Measurements from ENCODE around the gene LRRC42.

The LRRC42 gene

GRCh38 chr1:53945433-53946251 is 508 bp upstream of the LRRC42 start, which contains the start of gene IFT25 (continued):
- TF ChIP-seq PBX3 (CRISPR knock-in tag; IDR thresholded peaks at IDR 0.05) (peak; percentile 69; the same call in 1 of the 2 replicates), IKZF3 (tag by site-specific recombination; IDR thresholded peaks at IDR 0.05) (no peak; the same call in 1 of the 2 replicates), SCRT1 (tag by site-specific recombination; IDR thresholded peaks at IDR 0.05; ENCODE audit: borderline replicate concordance) (no peak), HOXC10 (CRISPR knock-in tag; IDR thresholded peaks at IDR 0.05) (0 out of 2 replicates have a peak, but pooled peaks have one; percentile 51), ZBTB44 (tag by site-specific recombination; IDR thresholded peaks at IDR 0.05) (no peak), ZNF280D (tag by site-specific recombination; IDR thresholded peaks at IDR 0.05) (0 out of 2 replicates have a peak, but pooled peaks have one; percentile 58), KLF1 (tag by site-specific recombination; IDR thresholded peaks at IDR 0.05) (peak; percentile 84), PRDM2 (tag by site-specific recombination; IDR thresholded peaks at IDR 0.05; ENCODE audit: borderline replicate concordance) (no peak), ZSCAN5A (tag by site-specific recombination; IDR thresholded peaks at IDR 0.05) (peak; percentile 88), ZNF175 (tag by site-specific recombination; IDR thresholded peaks at IDR 0.05) (no peak), SP2 (tag by site-specific recombination; IDR thresholded peaks at IDR 0.05) (peak; percentile 71), ZNF366 (tag by site-specific recombination; conservative IDR thresholded peaks at IDR 0.05) (no peak), BCL11A (tag by site-specific recombination; IDR thresholded peaks at IDR 0.05; ENCODE audit: low read depth) (no peak), ZNF354C (tag by site-specific recombination; IDR thresholded peaks at IDR 0.05; ENCODE audit: borderline replicate concordance, low read depth) (no peak), ZNF292 (tag by site-specific recombination; IDR thresholded peaks at IDR 0.05; ENCODE audit: borderline replicate concordance, low read depth) (no peak), ZNF629 (tag by site-specific recombination; IDR thresholded peaks at IDR 0.05) (0 out of 2 replicates have a peak, but pooled peaks have one; percentile 48), ZSCAN23 (tag by site-specific recombination; IDR thresholded peaks at IDR 0.05) (0 out of 2 replicates have a peak, but pooled peaks have one; percentile 70), ZNF2 (tag by site-specific recombination; IDR thresholded peaks at IDR 0.05) (peak; percentile 51; the same call in 1 of the 2 replicates), ZNF623 (tag by site-specific recombination; IDR thresholded peaks at IDR 0.05) (no peak), ZNF704 (tag by site-specific recombination; IDR thresholded peaks at IDR 0.05) (no peak), ZNF426 (tag by site-specific recombination; IDR thresholded peaks at IDR 0.05) (no peak), PRDM1 (tag by site-specific recombination; IDR thresholded peaks at IDR 0.05) (no peak), ZNF248 (tag by site-specific recombination; IDR thresholded peaks at IDR 0.05) (no peak), ZNF791 (tag by site-specific recombination; IDR thresholded peaks at IDR 0.05) (no peak), ZNF350 (tag by site-specific recombination; IDR thresholded peaks at IDR 0.05) (no peak)
